CD4-positive, alpha-beta T cell treated with Interleukin-10 for 1 hour (primary cell): ENCODE results near the gene TMEM270.

ENCODE experiments used
- DNase-seq: peaks from one replicate; pipeline ENCODE4 v3.0.0-alpha.2; 2020

TMEM270 gene

DNA sequence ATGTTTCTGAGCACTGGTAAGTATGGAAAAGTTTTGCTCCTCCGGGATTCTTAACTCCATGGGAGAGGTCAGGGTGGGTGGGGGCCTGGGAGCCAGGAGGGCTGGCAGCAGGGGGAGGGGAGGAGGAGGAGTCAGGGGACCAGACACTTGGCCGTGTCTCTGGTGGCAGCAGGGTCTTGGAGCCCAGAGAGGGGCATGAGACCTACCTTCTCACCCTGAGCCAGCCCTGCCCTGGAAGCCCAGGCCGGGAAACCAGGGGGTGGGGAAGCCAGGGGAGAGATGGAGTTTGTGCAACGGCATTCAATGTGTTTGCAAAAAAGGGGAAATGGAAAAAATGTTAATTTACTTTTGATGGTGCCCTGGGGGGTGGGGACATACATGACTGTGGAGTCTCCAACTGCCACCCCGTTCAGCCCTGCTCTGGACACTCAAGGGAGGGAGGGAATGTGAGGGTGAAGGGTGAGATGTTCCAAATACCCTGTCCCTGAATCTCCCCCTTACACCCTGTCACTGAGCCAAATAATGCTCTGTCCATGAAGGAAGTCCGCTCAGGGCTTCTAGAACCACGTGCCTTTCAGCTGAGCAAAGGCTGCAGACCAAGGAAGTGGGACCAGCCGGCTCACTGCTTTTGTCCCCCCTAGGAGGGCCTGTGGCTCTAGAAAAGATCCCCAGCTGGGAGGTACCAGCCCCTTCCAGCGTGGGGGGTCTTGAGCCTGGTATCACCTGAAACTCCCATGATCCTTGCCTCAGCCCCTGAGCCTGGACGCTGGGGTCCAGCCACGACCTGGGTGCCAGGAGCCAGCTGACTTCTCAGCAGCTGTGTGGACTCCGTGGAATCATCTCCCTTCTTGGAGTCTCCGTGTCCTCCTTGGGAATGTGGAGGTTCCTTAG lies 48.3 kb downstream of the TMEM270 start:
- no peak for DNase-seq

DNA sequence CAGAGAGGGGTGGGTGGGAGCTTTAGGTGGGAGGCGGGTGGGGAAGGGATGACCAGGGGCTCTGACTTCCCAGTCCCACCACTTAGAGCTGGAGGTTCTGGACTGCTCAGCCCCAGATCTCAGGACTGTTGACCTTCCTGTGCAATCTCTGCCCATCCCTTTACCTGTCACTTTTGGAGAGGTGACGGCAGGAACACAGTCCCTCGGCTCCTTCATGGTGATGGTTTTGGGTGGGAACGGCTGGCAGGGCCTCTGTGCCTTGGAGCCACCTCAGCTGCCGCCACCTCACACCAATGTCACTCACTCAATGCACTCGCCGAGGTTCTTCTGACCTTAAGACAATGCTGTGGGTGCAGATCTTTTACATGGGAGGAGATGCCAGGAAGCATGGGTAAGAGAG lies 49.0 kb downstream of the TMEM270 start:
- DNase-seq, result no peak

DNA sequence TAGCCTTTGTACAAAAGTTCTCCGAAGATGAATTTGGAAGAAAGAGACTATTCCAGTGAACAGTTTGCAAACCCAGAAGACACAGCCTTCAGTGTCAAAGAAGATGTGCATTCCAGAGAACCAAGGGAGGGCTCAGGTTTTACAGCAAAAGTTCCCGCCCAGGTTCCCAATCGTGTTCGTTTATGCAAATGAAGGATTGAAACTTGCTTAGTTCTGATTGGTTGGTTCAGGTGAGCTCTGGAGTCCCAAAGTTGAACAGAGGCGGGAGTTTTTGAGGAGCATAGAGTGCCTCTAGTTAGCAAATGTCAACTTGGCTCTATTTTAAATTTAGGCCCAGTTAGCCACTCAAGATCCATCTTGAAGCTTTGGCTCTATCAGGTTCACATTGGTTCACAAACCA lies 51.3 kb downstream of the TMEM270 start:
- DNase-seq, result no peak
